A549 (cell line): ENCODE data around the gene EFNB2. TPM values are rescaled to one million over a fixed set of nuclear protein-coding genes. Genes with fewer than 3 reads are reported as not detected.

Experiments
- ATAC-seq, 2 experiments: fragments of 200-7000 bp in 1 of 2; fragments of >200 bp in 1 of 2; cut with Nextera tagmentation in 1 of 2; cut with Tn5 transposase in 1 of 2; 3 replicates each; pipeline versions ENCODE4 v1.8.0 to v1.9.1; 2018 to 2020; ENCODE audit warnings: mild to moderate bottlenecking in 1 of 2, moderate library complexity in 1 of 2
- CTCF ChIA-PET: fragments of 300-600 bp; sonication (Branson Sonifier 250); formaldehyde crosslinking; extraction: SDS; loops from one replicate; lab custom pipeline; 2021; ENCODE audit warnings: antibody characterized with exemption, inconsistent platforms; lab: Yijun Ruan, JAX
- POLR2A ChIA-PET: fragments of 350-600 bp; formaldehyde crosslinking; extraction: SDS; loops from one replicate; lab custom pipeline; 2021; ENCODE audit warnings: antibody characterized with exemption, inconsistent platforms; lab: Yijun Ruan, JAX
- DNase-seq, 2 experiments: peaks; one replicate each; pipeline versions ENCODE4 v3.0.0 to v3.0.0-alpha.2; 2011 to 2016; ENCODE audit warnings: low read depth in 1 of 2, low spot score in 1 of 2
- FAIRE-seq: peaks from 2 replicates; lab custom pipeline; 2011; peaks lifted over from hg19 to GRCh38; lab: Jason Lieb, UNC
- H3K27ac ChIP-seq, 2 experiments: fragments of >200 bp; sonication (Bioruptor Twin); formaldehyde crosslinking; 3 replicates each; pipeline ENCODE4 v1.5.1; 2016 to 2017
- H3K4me1 ChIP-seq: fragments of >200 bp; sonication (Bioruptor Twin); formaldehyde crosslinking; 3 replicates; pipeline ENCODE4 v1.6.1; 2016
- H3K4me2 ChIP-seq: fragments of >200 bp; sonication (Bioruptor Twin); formaldehyde crosslinking; 3 replicates; pipeline ENCODE4 v1.6.1; 2016
- H3K4me3 ChIP-seq: fragments of >200 bp; sonication (Bioruptor Twin); formaldehyde crosslinking; 3 replicates; pipeline ENCODE4 v1.5.1; 2016
- H3K9me3 ChIP-seq: fragments of >200 bp; sonication (Bioruptor Twin); formaldehyde crosslinking; 3 replicates; pipeline ENCODE4 v1.6.1; 2016
- BCL3 ChIP-seq: fragments of >200 bp; sonication (Bioruptor Twin); formaldehyde crosslinking; IDR thresholded peaks from 3 replicates; pipeline ENCODE4 v1.6.1; 2016
- BHLHE40 ChIP-seq: IDR thresholded peaks from 2 replicates; pipeline ENCODE4 v1.6.1; 2012; ENCODE audit warnings: low read depth, low read length, inconsistent platforms
- CBX2 ChIP-seq: fragments of 200-600 bp; sonication (generic); IDR thresholded peaks from 2 replicates; pipeline ENCODE4 v1.6.1; 2016; ENCODE audit warnings: low read depth, mild to moderate bottlenecking, borderline replicate concordance
- CTCF ChIP-seq: fragments of >200 bp; sonication (Bioruptor Twin); formaldehyde crosslinking; IDR thresholded peaks from 3 replicates; pipeline ENCODE4 v1.5.1; 2016
- E2F6 ChIP-seq: IDR thresholded peaks from 2 replicates; pipeline ENCODE4 v1.6.1; 2012; ENCODE audit warnings: low read depth, borderline replicate concordance
- EHMT2 ChIP-seq: fragments of 200-600 bp; sonication (generic); IDR thresholded peaks from 2 replicates; pipeline ENCODE4 v1.6.1; 2016; ENCODE audit warnings: antibody characterized with exemption, low read depth, mild to moderate bottlenecking, moderate library complexity
- FOSB ChIP-seq: fragments of 250-450 bp; sonication (Bioruptor Pico); IDR thresholded peaks from 2 replicates; pipeline ENCODE4 v1.5.0; 2020; ENCODE audit warnings: mild to moderate bottlenecking, moderate library complexity
- FOSL2 ChIP-seq, 2 experiments: fragments of 450-650 bp in 1 of 2; fragments of >200 bp in 1 of 2; sonication (Bioruptor Twin) in 1 of 2; formaldehyde crosslinking; IDR thresholded peaks; 2 replicates each; pipeline versions ENCODE4 v1.5.0 to v1.6.1; 2016 to 2020; ENCODE audit warnings: mild to moderate bottlenecking in 1 of 2, moderate library complexity in 1 of 2
- HOXA7 ChIP-seq: fragments of 250-450 bp; sonication (Bioruptor Pico); IDR thresholded peaks from 2 replicates; pipeline ENCODE4 v1.5.0; 2020; ENCODE audit warnings: mild to moderate bottlenecking, moderate library complexity
- HOXB13 ChIP-seq: fragments of 250-450 bp; sonication (Bioruptor Pico); IDR thresholded peaks from 2 replicates; pipeline ENCODE4 v1.5.0; 2020; ENCODE audit warnings: low read depth, mild to moderate bottlenecking, moderate library complexity
- JUN ChIP-seq, 2 experiments: fragments of >200 bp; sonication (Bioruptor Twin); formaldehyde crosslinking; IDR thresholded peaks; 2 replicates in 1 of 2; 3 replicates in 1 of 2; pipeline ENCODE4 v1.6.1; 2016 to 2017
- MAX ChIP-seq: IDR thresholded peaks from 2 replicates; pipeline ENCODE4 v1.6.1; 2012
- MYC ChIP-seq: IDR thresholded peaks from 2 replicates; pipeline ENCODE4 v1.6.1; 2012; ENCODE audit warnings: mild to moderate bottlenecking, inconsistent platforms, low read length, improper control_type of control experiment, borderline replicate concordance
- NFE2L2 ChIP-seq: fragments of 150-350 bp; conservative IDR thresholded peaks from 2 replicates; pipeline ENCODE4 v1.6.1; 2014; ENCODE audit warnings: low read length
- NPAS2 ChIP-seq: fragments of 250-450 bp; sonication (Bioruptor Pico); IDR thresholded peaks from 2 replicates; pipeline ENCODE4 v1.8.0; 2022; ENCODE audit warnings: mild to moderate bottlenecking, moderate library complexity, borderline replicate concordance
- PBX3 ChIP-seq: IDR thresholded peaks from 2 replicates; pipeline ENCODE4 v1.6.1; 2012
- PHF8 ChIP-seq: fragments of 200-600 bp; sonication (generic); IDR thresholded peaks from 2 replicates; pipeline ENCODE4 v1.6.1; 2016; ENCODE audit warnings: low read depth, mild to moderate bottlenecking, antibody characterized with exemption, moderate library complexity, borderline replicate concordance
- POLR2A ChIP-seq: IDR thresholded peaks from 2 replicates; pipeline ENCODE4 v1.6.1; 2012; ENCODE audit warnings: mild to moderate bottlenecking, low read length
- RARB ChIP-seq: fragments of 250-450 bp; sonication (Bioruptor Pico); IDR thresholded peaks from 2 replicates; pipeline ENCODE4 v1.8.0; 2021; ENCODE audit warnings: mild to moderate bottlenecking, moderate library complexity
- RCOR1 ChIP-seq: fragments of 150-350 bp; IDR thresholded peaks from 2 replicates; pipeline ENCODE4 v1.6.1; 2014; ENCODE audit warnings: antibody characterized with exemption, low read length, low read depth
- TFCP2L1 ChIP-seq: fragments of 250-450 bp; sonication (Bioruptor Pico); IDR thresholded peaks from 2 replicates; pipeline ENCODE4 v1.5.0; 2021; ENCODE audit warnings: mild to moderate bottlenecking
- USF2 ChIP-seq: fragments of 450-650 bp; IDR thresholded peaks from 2 replicates; pipeline ENCODE4 v1.6.1; 2014; ENCODE audit warnings: antibody characterized with exemption
- ZC3H11A ChIP-seq: fragments of 450-650 bp; IDR thresholded peaks from 2 replicates; pipeline ENCODE4 v1.6.1; 2014; ENCODE audit warnings: antibody characterized with exemption, mild to moderate bottlenecking
- ZNF302 ChIP-seq: fragments of 250-450 bp; sonication (Bioruptor Pico); IDR thresholded peaks from 2 replicates; pipeline ENCODE4 v1.9.0; 2021; ENCODE audit warnings: inconsistent platforms, mild to moderate bottlenecking, moderate library complexity
- WGBS: methylation state at CpG from one replicate; pipeline ENCODE4 v1.1.6; 2017; ENCODE audit errors: missing lambda C conversion rate; 5-methylcytosine and 5-hydroxymethylcytosine counted together
- polyA plus RNA-seq, 4 experiments: library from polyadenylated mRNA; depleted of rRNA in 3 of 4; stranded (reverse); fragments of >200 nt; fragmentation: RNase III in 1 of 4; extraction: RNeasy Plus Mini Kit Qiagen cat#74134 plus additional on column Dnase treatment in 1 of 4; gene quantifications; 2 replicates in 3 of 4; 3 replicates in 1 of 4; pipeline ENCODE4 v1.2.3, GENCODE V29; 2011 to 2017
- TF ChIP-seq, protein P1 (sequence below): fragments of >200 bp; sonication (Bioruptor Twin); formaldehyde crosslinking; IDR thresholded peaks from 2 replicates; pipeline ENCODE4 v1.6.1; 2016

Gene EFNB2
- polyA plus RNA-seq, 2 of the 4 experiments (the other 2 are of a cell fraction), result 1.0 to 1.3 TPM

DNA sequence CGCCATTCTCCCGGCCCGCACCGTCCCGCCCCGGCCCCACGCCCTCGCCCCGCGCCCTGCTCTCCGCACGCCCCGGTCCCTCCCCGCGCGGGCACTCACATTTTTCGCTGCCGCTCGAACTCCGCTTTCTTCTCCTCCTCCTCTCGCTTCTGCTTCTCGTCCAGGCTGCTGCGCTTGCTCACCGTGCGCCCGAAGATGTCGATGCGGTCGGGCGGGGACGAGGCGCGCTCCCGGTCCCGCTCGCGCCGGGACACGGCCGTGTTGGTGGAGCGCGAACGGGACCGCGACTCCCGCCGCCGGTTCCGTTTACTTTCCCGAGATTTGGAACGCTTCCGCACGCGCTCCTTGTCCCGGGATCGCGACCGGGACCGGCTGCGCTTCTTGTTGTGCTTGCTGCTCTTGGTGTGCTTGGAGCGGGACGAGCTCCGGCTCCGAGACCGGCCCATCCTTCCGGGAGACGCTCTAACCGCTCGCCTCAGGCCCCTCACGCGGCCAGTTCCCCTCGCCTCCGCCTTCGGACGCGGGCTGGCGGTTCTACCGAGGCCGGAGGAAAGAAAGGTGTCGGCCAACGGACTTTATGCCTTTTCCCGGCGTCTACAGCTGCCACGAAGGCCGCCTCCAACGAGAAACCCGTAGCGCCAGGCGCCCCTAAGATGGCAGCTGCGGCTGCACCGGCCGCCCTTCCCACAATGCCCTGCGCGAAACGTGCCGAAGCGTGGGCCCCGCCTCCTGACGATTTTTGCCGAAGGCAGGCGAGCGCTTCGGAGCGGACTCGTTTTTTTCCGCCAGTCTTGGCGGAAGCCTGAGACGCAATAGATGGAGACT is 32.2 kb upstream of the EFNB2 start, which contains the start of gene ARGLU1:
TSS of gene ARGLU1 (minus strand) at position 664 of the 825 bp plus-strand sequence. CDS start at position 446, 218 bp downstream.
- 2% methylated on average over 35 of the region's 108 CpGs for WGBS
- H3K4me2 ChIP-seq, result peak within 1 kb of the TSS; percentile 86
- H3K27ac ChIP-seq, result peak within 1 kb of the TSS; percentile 94 to 95
- H3K4me3 ChIP-seq, result peak within 1 kb of the TSS; percentile 69
- POLR2A ChIA-PET, result interaction anchor here (0.7 to 1.9 kb wide), 4 partner anchors 32 to 1645 kb away, joined by 3 to 7 read pairs (median 4); partner anchors contain the start of gene EFNB2
- FAIRE-seq (no peak), DNase-seq (peak; percentile 47 to 89), ATAC-seq (peak; percentile 64 to 85)
- no peaks in the 10 kb centered on the region for H3K9me3 ChIP-seq
- peaks cover 38% of the 10 kb centered on the region for H3K4me1 ChIP-seq
- CTCF ChIA-PET, result no interaction called here
- TF ChIP-seq MAX (peak; percentile 58), CTCF (no peak), TFCP2L1 (CRISPR knock-in tag) (no peak), JUN (IDR thresholded peaks at IDR 0.05) (peak; percentile 43 to 67; a peak in 3 of 5 replicates), MYC (0 out of 2 replicates have a peak, but pooled peaks have one; percentile 45), NFE2L2 (no peak), NPAS2 (CRISPR knock-in tag) (no peak), POLR2A (peak; percentile 88), PHF8 (peak; percentile 89), BCL3 (0 out of 3 replicates have a peak, but pooled peaks have one; percentile 73), BHLHE40 (peak; percentile 82)

- ChIA-PET POLR2A (interaction anchor here (1.9 kb wide), 1 partner anchor 53 kb away, joined by 7 read pairs; no protein-coding TSS in a partner anchor), CTCF (interaction anchor here (1.7 kb wide), 1 partner anchor 31 kb away, joined by 5 read pairs; the partner anchor contains the start of gene EFNB2)
- Histone ChIP-seq H3K27ac (peak overlapping the region; percentile 94 to 95), H3K4me1 (peaks cover 44% of the 10 kb centered on the region), H3K9me3 (no peaks in the 10 kb centered on the region), H3K4me3 (peak overlapping the region; percentile 69), H3K4me2 (peak overlapping the region; percentile 86)
- peak; percentile 35 to 55 for DNase-seq
- no peak for FAIRE-seq
- TF ChIP-seq FOSB (no peak), JUN (IDR thresholded peaks at IDR 0.05) (no peak), ZC3H11A (no peak), TFCP2L1 (CRISPR knock-in tag) (no peak), HOXB13 (CRISPR knock-in tag) (no peak), ZNF302 (no peak), CBX2 (no peak), PBX3 (no peak), EHMT2 (no peak), MAX (no peak), NPAS2 (CRISPR knock-in tag) (no peak), RCOR1 (no peak), E2F6 (no peak), FOSL2 (IDR thresholded peaks at IDR 0.05) (no peak), FOSL2 (CRISPR knock-in tag; IDR thresholded peaks at IDR 0.05) (no peak), HOXA7 (CRISPR knock-in tag) (no peak), USF2 (no peak), RARB (no peak)
- TF ChIP-seq, protein P1, sequence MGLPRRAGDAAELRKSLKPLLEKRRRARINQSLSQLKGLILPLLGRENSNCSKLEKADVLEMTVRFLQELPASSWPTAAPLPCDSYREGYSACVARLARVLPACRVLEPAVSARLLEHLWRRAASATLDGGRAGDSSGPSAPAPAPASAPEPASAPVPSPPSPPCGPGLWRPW, result no peak
- 1% methylated on average over 22 of the region's 34 CpGs for WGBS
- ATAC-seq, result peak; percentile 21 to 62; a peak in 4 of 6 replicates
Observed at GRCh38 chr13:106566641-106567473, 31.4 kb upstream of the EFNB2 start.
